OCI-LY7 (cell line): Measurements from ENCODE around the gene ABCC3. TPM values are rescaled to one million over a fixed set of nuclear protein-coding genes. Genes with fewer than 3 reads are reported as not detected.

Experiments
- BruUV-seq: library from RNA; stranded (reverse); fragments of 400-500 nt; replicated peaks from 2 replicates; lab custom pipeline; 2021; lab: Mats Ljungman, UMichigan
- CTCF ChIA-PET: fragments of 300-600 bp; sonication (Branson Sonifier 250); formaldehyde crosslinking; loops from one replicate; lab custom pipeline; 2022; ENCODE audit warnings: antibody characterized with exemption; ENCODE audit not compliant: unreplicated experiment; lab: Charles Lee
- POLR2A ChIA-PET: fragments of 300-600 bp; sonication (Branson Sonifier 250); formaldehyde crosslinking; loops from one replicate; lab custom pipeline; 2022; ENCODE audit warnings: antibody characterized with exemption; lab: Charles Lee
- DNase-seq: peaks from one replicate; pipeline ENCODE4 v3.0.0-alpha.2; 2015; ENCODE audit warnings: low spot score
- H2AFZ ChIP-seq: fragments of 200-600 bp; sonication (generic), shearing (Covaris generic); 2 replicates; pipeline ENCODE4 v1.6.1; 2014; ENCODE audit warnings: mild to moderate bottlenecking, antibody characterized with exemption, low read length, moderate library complexity
- H3K27ac ChIP-seq: fragments of 200-600 bp; sonication (generic); 2 replicates; pipeline ENCODE4 v1.5.1; 2014; ENCODE audit warnings: mixed run types, low read depth, mild to moderate bottlenecking, moderate library complexity, low read length, inconsistent platforms; ENCODE audit not compliant: poor library complexity, severe bottlenecking
- H3K36me3 ChIP-seq: fragments of 200-600 bp; sonication (generic); 2 replicates; pipeline ENCODE4 v1.6.1; 2014; ENCODE audit warnings: mild to moderate bottlenecking, antibody characterized with exemption, low read length, moderate library complexity, mixed read lengths; ENCODE audit not compliant: insufficient read depth
- H3K4me1 ChIP-seq: fragments of 200-600 bp; sonication (generic); 2 replicates; pipeline ENCODE4 v1.5.1; 2014; ENCODE audit warnings: mild to moderate bottlenecking, low read length; ENCODE audit not compliant: insufficient read depth, poor library complexity, severe bottlenecking
- H3K4me2 ChIP-seq: fragments of 200-600 bp; sonication (generic); 2 replicates; pipeline ENCODE4 v1.6.1; 2014; ENCODE audit warnings: mild to moderate bottlenecking, low read length
- H3K4me3 ChIP-seq: fragments of 200-600 bp; sonication (generic); 2 replicates; pipeline ENCODE4 v1.5.1; 2014; ENCODE audit warnings: mild to moderate bottlenecking, low read depth, low read length; ENCODE audit not compliant: poor library complexity, severe bottlenecking
- H3K79me2 ChIP-seq: fragments of 200-600 bp; sonication (generic); 2 replicates; pipeline ENCODE4 v1.6.1; 2016; ENCODE audit warnings: low read depth, mild to moderate bottlenecking, low read length, moderate library complexity, mixed read lengths; ENCODE audit not compliant: insufficient read depth
- H3K9me2 ChIP-seq: fragments of 200-600 bp; sonication (generic); 2 replicates; pipeline ENCODE4 v1.6.1; 2016; ENCODE audit warnings: mild to moderate bottlenecking, low read length, mixed read lengths; ENCODE audit not compliant: insufficient read depth
- H3K9me3 ChIP-seq: fragments of 200-600 bp; sonication (generic); 2 replicates; pipeline ENCODE4 v1.6.1; 2014; ENCODE audit warnings: mild to moderate bottlenecking, mixed run types, low read length, mixed read lengths
- H4K20me1 ChIP-seq: fragments of 200-600 bp; sonication (generic); 2 replicates; pipeline ENCODE4 v1.6.1; 2014; ENCODE audit warnings: mild to moderate bottlenecking, antibody characterized with exemption, low read length, moderate library complexity, mixed read lengths; ENCODE audit not compliant: insufficient read depth
- CTCF ChIP-seq: fragments of 200-600 bp; sonication (generic); conservative IDR thresholded peaks from 2 replicates; pipeline ENCODE4 v1.5.1; 2014; ENCODE audit warnings: mild to moderate bottlenecking, antibody characterized with exemption, low read length, moderate library complexity, mixed read lengths
- EZH2phosphoT487 ChIP-seq: fragments of 200-600 bp; sonication (generic); IDR thresholded peaks from 2 replicates; pipeline ENCODE4 v1.6.1; 2018; ENCODE audit warnings: low read depth, borderline replicate concordance, mild to moderate bottlenecking, mixed run types, antibody characterized with exemption, low read length, moderate library complexity, mixed read lengths
- intact Hi-C: fragments of 100-400 bp; cut with micrococcal nuclease; formaldehyde crosslinking; loops from one replicate; pipeline ENCODE4 v1.10.0; 2022; ENCODE audit not compliant: unreplicated experiment
- total RNA-seq, 2 experiments: library from RNA; depleted of rRNA in 1 of 2; stranded (reverse); fragments of >200 nt in 1 of 2; shearing (Covaris generic) in 1 of 2; gene quantifications; 2 replicates each; pipeline ENCODE4 v1.2.3, GENCODE V29; 2014 to 2022

The ABCC3 gene
- total RNA-seq, 2 experiments from 2014 or later: not detected

DNA sequence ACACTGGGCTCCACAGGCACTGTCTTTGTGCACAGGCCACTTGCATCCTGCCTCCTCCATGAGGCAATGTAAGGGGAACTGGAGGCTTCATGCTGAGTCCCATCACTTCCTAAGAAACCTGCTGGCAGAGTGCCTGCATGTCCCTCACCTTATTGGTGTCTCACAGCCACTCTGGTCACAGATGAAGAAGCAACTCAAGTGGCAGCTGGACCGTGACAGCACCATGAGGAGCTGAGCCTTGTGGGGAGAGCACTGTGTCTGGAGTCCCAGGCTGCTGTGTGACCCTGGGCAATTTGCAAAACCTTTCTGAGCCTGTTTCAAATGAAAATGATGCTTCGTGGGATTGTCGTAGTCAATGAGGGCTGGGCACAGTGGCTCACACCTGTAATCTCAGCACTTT is 53.6 kb downstream of the ABCC3 start:
- Histone ChIP-seq H3K36me3 (peaks cover 18% of the 10 kb centered on the region), H3K4me1 (no peaks in the 10 kb centered on the region), H4K20me1 (no peaks in the 10 kb centered on the region; the same call in 1 of the 2 replicates), H3K27ac (no peak overlapping the region), H3K9me2 (no peaks in the 10 kb centered on the region), H3K4me3 (no peak overlapping the region), H3K4me2 (no peak overlapping the region), H3K79me2 (no peaks in the 10 kb centered on the region), H3K9me3 (no peaks in the 10 kb centered on the region), H2AFZ (no peak overlapping the region)
- no TSS peak for BruUV-seq
- ChIA-PET POLR2A (no interaction called here), CTCF (no interaction called here)
- TF ChIP-seq CTCF (no peak), EZH2phosphoT487 (no peak)
- intact Hi-C loops: no loop called here
- no peak for DNase-seq

GRCh38 chr17:50689251-50689650 is 54.6 kb downstream of the ABCC3 start:
- Histone ChIP-seq H3K9me2 (no peaks in the 10 kb centered on the region), H3K36me3 (peaks cover 28% of the 10 kb centered on the region), H3K9me3 (no peaks in the 10 kb centered on the region), H2AFZ (no peak overlapping the region), H3K4me3 (no peak overlapping the region), H3K4me2 (no peak overlapping the region), H3K79me2 (no peaks in the 10 kb centered on the region), H4K20me1 (no peaks in the 10 kb centered on the region; the same call in 1 of the 2 replicates), H3K27ac (no peak overlapping the region), H3K4me1 (no peaks in the 10 kb centered on the region)
- TF ChIP-seq CTCF: no peak
- TF ChIP-seq EZH2phosphoT487: no peak
- no peak for DNase-seq
- CTCF ChIA-PET: no interaction called here
- POLR2A ChIA-PET: no interaction called here
- intact Hi-C loops: no loop called here
- BruUV-seq: no TSS peak

DNA sequence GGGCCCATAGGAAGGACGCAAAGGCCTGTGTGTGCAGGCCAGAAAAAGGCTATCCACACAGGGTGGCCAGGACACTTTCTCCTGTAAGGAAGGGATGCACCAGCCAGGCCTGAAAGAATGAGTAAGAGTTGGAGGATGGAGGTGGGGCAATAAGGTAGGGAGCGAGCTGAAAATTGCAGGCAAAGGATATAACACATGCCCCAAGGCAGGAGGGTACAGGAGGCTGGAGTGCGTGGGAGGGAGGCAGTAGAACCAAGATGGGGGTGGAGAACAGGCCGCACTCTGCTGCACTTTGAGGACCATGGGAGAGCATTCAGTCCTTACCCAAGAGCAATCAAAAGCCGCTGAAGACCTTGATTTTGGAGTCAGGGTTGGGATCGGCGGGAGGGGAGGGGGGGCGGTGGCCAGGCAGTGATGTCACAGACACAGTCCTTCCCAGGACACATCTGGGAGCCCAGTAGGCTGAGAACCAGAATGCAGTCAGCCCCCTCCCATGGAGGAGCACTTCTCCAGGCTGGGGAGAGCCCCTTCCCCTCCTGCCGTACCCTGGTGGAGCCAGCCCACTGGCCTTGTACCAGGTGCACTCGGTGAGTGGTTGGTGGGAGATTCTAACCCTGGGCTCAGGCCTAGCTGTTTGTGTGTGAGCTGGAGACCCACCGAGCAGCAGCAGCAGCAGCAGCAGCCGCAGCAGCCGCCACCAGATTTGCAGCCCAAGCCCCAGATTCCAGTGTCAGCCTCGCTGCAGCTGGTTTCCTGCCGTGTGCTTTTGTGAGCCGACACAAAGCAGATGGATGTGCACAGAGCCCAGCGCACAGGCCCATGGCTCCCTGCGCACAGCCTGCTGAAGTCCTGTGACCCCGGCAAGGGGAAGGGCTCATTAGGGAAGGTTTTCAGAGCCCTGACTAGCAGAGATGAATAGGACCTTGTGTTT is 55.5 kb downstream of the ABCC3 start:
- BruUV-seq: no TSS peak
- no peak overlapping the region for H3K4me3 ChIP-seq
- H3K9me3 ChIP-seq: no peaks in the 10 kb centered on the region
- ChIA-PET CTCF (no interaction called here), POLR2A (interaction anchor here (0.5 kb wide), 1 partner anchor 67 kb away, joined by 6 read pairs; no protein-coding TSS in a partner anchor)
- H4K20me1 ChIP-seq: no peaks in the 10 kb centered on the region; the same call in 1 of the 2 replicates
- no peaks in the 10 kb centered on the region; the same call in 1 of the 2 replicates for H3K79me2 ChIP-seq
- no peaks in the 10 kb centered on the region for H3K9me2 ChIP-seq
- no peak overlapping the region for H2AFZ ChIP-seq
- H3K36me3 ChIP-seq: peaks cover 38% of the 10 kb centered on the region
- intact Hi-C loops: no loop called here
- no peak for TF ChIP-seq CTCF
- no peak for TF ChIP-seq EZH2phosphoT487
- no peaks in the 10 kb centered on the region for H3K4me1 ChIP-seq
- H3K27ac ChIP-seq: no peak overlapping the region
- no peak for DNase-seq
- H3K4me2 ChIP-seq: no peak overlapping the region
